ENCODE data around the gene AFDN.

GRCh38 chr6:168014428-168014827 is 187.7 kb downstream of the AFDN start:
- TF ChIP-seq CTCF (IDR thresholded peaks at IDR 0.05) = no peak
- no peak for TF ChIP-seq EZH2phosphoT487 (IDR thresholded peaks at IDR 0.05)

Measured in neural progenitor cell (in vitro differentiated cells).